GM21526 (cell line): ENCODE data around the gene CCDC170.
"Not testable (repeated sequence)": the region's sequence is repeated elsewhere in the genome, so short reads cannot be mapped to it uniquely, and the experiment has no call there.

Source experiments
- ATAC-seq: cut with Tn5 transposase; IDR thresholded peaks from one replicate; pipeline ENCODE4 v1.9.1; 2021; ENCODE audit warnings: moderate library complexity; ENCODE audit not compliant: unreplicated experiment, low FRiP score

Gene CCDC170

DNA sequence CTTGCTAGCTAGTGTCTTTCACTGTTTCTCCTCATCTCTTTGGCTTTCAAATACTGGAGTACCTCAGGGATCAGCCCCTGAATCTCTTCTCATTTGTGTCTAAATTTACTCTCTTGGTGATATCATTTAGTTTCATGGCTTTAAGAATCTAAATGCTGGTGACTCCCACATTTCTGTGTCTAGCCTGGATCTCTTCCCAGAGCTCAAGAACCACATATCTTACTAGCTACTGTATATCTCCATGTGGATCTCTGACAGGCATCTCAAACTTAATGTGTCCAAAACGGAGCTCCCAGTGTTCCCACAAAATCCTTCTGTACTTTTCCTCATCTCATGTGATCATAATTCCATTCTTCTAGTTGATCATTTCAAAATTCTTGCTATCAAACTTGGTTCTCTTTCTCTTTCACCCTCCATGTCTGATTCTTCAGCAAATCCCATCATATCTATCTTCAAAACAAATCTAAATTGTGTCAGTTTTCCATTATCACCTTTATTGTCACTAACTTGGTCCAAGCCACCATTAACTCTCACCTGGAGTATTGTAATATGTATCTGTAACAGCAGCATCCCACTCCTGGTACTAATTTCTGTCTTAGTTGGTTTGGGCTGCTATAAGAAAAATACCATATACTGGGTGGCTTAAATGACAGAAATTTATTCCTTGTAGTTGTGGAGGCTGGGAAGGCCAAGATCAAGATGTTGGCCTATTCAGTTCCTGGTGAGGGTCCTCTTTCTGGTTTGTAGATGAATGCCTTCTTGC lies 45.9 kb downstream of the CCDC170 start:
- no peak for ATAC-seq

DNA sequence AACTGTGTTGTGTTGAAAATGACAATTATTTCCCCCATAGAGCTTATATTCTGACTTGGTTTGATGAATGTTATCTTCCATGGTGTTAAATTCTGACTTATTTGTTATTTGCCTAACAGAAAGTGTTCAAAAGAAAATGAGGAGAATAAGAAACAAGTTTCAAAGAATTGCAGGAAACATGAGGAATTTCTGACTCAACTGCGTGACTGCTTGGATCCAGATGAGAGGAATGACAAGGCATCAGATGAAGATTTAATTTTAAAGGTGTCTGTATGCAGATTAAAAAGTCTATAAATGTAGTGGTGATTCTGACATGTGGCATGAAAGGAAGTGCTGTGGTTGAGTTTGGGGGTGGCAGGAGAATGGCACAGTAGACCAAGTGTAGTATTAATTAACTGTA lies 50.6 kb downstream of the CCDC170 start:
- ATAC-seq: no peak

DNA sequence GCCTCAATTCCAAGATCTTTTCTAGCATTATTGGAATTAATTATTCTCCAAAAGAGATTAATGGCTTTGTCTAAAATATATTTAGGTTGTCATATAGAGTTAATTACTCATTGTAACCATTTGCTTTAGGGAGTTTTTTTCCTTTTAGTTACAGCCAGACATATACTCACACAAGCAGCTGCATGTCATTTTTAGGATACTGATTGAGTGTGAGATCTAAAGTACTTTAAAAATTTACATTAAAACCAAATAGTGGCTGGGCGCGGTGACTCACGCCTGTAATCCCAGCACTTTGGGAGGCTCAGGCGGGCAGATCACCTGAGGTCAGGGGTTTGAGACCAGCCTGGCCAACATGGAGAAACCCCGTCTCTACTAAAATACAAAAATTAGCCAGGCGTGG lies 51.1 kb downstream of the CCDC170 start:
- not testable (repeated sequence) for ATAC-seq

DNA sequence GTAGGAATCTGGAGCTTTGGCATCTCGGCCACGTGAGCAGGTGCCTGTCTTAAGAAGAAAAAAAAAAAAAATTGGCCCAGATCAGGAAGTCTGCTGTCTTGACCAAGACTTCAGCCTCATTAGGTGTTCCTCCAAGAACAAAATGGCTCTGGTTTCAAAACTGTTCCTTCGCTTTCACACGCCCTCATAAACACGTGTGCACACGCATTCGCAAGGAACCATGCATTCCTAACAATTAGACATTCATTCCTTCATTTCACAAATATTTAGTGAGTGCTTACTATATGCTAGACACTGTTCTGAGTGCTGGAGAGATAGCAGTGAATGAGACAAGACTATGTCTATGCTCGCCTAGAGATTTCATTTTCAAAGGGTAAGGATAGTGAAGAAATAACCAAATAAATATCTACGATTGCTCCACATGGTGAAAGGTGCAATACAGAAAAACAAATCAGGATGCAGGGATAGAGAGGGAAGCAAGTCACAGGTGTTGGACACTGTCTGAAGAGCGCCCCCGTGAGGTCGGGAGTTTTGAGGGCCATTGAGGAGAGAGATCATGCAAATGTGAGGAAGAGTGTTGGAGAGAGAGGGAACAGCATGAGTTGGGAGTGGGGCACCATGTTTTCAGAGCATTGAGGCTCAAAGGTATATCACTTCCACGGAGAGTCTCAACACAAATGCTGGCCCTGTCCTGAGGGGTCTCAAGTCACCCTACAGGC lies 53.3 kb downstream of the CCDC170 start:
- no peak for ATAC-seq

DNA sequence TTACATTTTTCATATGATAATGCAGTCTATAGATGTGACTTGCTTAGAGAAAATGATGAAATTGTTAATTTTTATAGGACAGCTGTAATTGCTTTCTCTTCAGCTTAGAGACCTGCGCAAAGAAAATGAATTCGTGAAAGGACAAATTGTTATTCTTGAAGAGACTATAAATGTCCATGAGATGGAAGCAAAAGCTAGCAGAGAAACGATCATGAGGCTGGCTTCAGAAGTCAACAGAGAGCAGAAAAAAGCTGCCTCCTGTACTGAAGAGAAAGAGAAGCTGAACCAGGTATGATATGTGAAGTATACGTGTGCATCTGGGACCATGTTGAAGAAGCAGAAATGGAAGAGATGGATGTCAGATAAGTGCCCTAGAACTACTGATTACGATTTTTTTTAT lies 54.4 kb downstream of the CCDC170 start:
- no peak for ATAC-seq

DNA sequence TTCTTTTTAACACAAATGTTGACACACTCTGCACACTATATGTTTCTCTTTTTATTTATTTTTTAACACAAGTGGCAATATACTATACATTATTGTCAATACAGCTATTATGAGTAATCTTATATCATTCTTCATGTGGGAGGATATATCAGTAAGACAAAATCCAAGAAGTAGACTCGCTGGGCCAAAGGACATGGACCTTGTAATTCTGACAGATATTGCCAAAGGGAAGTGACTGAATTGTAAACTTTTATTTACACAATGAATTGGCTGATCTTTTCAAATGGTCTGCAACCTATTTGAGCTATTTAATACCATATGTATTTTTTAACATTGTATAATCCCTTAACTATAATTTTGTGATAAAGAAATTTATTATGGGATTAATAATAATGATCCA lies 56.0 kb downstream of the CCDC170 start:
- ATAC-seq: no peak

DNA sequence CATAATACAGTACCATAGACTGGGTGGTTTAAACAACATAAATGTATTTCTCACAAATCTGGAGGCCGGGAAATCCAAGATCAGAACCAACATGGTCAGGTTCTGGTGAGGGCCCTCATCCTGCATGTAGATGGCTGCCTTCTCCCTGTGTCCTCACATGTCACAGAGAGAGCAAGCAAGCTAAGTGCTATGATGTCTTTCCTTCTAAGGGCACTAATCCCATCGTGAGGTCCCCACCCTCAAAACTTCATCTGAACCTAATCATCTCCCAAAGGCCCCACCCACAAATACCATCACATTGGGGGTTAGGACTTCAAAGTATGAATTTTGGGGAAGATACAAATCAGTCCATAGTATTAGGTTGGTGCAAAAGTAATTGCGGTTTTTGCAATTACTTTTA lies 56.8 kb downstream of the CCDC170 start:
- ATAC-seq: no peak

DNA sequence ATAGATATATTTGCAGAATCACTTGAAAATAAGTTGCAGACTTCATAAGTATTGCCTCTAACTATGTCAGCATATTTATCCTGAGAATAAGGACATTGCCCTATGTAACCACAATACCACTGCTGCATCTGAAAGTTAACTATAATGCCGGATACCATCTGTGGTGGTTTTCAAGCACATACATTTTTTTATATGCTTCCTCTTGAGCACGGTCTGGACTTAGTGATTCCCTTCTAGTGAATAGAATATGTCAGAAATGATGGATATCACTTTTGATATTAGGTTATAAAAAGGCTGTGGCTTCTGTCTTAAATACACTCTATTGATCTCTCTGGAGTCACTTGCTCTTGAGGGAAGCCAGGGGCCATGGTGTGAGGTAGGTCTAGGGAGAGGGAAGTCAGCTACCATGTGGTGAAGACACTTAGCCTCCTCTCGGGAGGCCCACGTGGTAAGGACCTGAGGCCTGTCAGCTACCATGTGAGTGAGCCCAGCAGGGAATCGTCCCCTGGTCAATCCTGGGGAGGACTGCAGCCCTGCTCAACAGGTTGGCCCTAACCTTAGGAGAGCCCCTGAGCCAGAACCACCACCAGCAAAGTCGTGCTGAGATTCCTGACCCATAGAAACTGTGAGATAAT lies 57.5 kb downstream of the CCDC170 start:
- no peak for ATAC-seq

DNA sequence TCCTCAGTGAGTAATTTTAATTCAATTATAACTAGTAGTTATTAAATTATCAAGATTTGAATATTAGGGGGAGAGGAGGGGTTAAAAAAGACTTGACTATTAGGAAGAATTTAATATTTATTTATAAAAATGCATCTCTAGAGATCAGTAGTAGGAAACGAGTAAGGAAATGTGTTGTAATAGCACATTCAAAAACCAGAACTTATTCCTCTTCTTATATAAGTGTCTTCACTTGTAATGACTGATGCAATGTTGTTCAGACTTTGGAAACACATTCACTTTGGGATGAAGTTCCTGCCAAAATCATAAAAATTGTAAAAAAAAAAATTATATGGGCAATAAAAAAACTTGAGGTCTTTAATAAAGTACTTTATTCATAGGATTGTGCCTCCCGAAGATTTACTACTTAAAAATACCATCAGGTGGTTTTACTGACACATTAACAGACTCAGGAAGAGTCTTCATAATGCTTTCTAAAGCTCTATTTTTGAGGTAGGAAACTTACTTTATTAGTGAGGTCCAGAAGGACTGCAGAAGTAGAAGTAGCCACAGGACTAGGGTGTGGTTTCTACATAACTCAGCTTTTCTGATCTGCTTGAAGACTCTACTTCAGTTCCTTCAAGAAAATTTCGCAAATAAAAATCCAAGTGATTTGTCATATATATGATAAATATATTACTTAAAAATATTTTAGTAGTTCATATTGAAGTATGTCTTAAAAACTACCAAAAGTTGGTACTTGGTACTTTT lies 59.8 kb downstream of the CCDC170 start:
- ATAC-seq: no peak

DNA sequence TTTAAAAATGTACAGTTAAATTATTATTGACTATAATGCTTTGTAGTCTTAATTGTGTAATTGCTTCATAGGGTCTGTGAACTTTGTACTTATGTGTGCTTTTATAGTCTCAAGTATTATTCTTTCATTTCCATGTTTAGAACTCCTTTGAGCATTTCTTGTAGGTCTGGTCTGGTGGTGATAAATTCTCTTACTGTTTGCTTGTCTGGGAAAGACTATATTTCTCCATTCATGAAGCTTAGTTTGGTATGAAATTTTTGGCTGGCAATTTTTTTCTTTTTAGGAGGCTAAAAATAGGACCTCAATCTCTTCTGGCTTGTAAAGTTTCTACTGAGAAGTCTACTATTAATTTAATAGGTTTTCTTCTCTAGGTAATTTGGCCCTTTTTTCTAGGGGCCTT lies 67.4 kb downstream of the CCDC170 start:
- no peak for ATAC-seq

DNA sequence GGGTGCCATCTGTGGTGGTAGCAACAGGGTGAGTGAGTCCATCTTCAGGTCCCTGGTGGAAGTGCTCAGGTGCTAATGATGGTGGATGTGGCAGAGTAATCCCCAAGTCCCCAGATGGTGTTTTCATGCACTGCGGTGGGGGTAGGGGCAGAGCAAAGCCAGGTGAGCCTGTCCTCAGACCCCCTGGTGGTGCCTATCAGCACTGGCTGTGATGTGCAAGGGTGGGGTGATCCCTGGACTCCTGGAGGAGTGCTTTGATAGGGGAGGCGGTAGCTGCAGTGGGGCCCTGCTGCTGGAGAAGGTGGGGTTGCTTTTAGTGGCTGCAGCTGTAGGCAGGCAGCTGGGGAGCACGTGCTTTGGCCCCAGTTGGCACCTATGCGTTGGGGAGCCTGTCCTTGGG lies 70.8 kb downstream of the CCDC170 start:
- ATAC-seq: no peak

DNA sequence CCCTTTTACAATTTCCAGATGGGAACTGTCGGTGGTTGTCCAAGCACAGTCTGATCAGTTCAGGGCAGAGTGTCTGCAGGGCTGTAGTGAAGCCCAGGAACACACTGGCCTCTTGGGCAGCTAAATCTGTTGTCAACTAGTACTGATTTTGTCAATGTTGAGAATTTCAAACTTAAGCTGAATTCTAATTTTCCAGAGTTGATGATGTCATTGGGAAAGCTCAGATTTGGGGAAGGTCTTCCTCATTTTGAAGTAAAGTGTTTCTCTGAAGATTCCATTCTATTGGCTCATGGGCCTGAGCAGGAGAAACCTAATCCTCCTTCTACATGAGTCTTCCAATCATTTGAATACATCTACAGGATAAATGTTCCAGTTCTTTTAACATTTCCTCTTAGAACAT lies 72.1 kb downstream of the CCDC170 start:
- no peak for ATAC-seq

DNA sequence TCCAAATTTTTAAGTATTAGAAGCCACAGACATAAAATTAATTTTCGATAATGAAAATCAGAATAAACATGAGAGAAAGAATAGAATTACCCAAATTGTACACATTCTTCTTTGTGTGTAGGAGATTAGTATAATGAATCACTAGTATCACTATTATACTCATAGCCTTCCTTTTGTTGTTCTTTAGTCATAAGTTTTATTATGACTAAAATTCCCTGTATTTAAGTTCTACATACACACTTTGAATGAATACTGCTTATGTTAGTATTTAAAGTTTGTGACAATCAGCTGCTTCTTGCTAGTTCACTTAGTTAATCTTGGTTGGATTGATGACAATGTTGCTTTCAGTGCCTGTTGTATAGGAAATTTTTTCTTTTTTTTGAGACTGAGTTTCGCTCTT lies 72.7 kb downstream of the CCDC170 start:
- no peak for ATAC-seq

DNA sequence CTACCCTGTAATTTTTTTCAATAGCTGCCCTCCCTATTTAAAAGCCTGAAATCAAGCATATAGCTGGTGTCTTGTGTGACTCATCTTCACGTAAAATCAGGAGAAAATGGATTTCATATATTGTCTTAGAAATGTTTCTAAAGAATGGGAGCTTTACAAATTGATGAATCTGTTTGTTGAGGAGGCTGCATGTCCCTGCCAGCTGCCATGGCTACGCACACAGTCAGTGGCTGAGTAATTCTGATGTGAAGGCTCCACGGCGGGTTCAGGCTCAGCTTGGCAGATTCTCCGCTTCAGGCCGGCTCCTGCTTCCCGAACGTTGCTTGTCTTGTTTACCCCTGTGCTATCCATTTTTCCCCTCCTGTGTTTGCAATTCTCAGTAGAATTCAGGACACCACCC lies 82.8 kb downstream of the CCDC170 start:
- ATAC-seq: no peak

DNA sequence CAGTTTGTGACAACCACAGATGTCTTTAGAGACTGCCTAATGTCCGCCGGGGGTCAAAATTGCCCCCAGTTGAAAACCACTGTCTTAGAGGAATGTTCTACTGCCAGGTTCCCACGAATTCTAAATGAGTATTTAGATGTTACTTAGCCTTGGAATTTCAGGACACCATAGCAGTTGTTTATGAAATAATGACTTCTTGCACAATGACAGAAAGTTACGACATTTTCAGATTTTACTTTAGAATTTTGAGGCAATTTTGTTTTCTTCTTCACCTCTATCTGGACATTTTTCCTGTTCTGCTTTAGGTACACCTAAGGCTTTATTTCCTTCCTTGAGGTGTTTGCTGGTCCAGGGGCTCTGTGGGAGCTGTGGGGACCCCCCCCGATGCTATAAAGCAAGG lies 83.4 kb downstream of the CCDC170 start:
- ATAC-seq: no peak

DNA sequence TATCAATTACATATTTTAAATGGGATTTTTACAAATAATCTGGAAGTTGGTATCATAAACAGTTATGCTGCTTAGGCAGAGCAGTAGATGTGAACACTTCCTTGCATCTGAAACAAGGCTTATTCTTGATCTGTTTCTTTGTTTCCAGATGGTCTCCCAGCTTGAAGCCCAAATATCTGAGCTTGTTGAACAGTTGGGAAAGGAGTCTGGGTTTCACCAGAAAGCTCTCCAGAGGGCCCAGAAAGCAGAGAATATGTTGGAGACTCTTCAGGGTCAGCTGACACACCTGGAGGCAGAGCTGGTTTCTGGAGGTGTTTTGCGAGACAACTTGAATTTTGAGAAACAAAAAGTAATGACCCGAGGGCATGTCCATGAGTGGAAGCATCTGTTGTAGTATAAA lies 91.9 kb downstream of the CCDC170 start:
- no peak for ATAC-seq

DNA sequence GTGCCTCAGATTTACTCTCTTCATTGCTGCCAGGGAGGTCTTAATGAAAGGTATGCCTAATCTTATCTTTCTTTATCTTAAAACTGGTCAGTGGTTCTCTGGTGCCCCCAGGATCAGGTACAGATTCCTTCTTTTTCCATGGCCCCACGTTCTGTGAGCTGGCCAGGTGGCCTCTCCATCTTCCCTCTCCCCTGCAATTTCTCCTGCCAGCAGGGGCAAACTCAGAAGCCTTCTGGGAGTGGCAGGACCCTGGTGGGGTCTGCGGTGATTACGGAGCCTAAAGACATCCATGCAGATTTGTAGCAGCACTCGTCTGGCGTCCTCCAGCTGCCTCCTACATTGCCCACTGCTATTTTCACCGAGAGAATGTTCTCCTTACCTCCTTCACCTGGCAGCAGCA lies 95.8 kb downstream of the CCDC170 start:
- ATAC-seq: no peak

DNA sequence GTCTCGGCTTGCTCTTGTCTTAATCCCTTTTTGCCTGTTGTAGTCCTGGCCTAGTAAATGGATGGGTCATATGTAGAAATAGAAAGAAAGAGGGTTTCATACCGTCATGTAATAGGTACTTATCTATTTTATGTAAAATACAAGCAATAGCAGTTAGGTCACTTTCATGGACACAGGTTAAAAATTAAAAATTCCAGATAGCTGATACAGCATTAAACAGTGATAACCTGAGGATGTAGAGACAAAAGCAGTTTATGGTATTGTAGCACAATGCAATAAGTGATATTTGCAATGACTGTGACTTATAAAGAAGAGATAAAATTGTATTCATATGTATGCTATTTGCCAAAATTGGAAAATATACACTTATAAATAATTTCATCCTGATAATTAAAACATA lies 96.9 kb downstream of the CCDC170 start:
- no peak for ATAC-seq

DNA sequence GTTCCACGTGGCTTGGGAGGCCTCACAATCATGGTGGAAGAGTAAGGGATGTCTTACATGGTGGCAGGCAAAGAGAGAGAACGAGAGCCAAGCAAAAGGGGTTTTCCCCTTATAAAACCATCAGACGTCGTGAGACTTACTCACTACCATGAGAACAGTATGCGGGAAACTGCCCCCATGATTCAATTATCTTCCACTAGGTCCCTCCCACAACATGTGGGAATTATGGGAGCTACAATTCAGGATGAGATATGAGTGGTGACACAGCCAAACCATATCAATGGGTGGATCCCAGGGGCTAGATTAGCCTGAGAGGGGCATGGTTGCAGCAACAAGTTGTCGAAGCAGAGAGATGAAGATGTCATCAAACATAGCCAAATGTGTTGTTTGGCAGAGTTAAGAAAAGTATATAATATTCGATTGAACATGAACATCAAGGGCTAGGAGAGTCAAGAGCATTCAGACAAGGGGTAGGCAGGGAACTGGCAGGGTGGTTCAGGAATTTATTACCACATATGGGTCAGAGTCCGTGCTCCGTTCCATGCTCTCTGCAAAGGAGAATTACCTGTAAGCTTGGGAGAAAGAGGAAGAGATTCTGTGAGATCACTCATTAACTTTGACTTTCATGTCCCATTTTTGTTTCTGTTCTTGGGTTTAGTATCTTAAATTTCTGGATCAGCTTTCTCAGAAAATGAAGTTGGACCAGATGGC lies 98.8 kb downstream of the CCDC170 start:
- no peak for ATAC-seq

DNA sequence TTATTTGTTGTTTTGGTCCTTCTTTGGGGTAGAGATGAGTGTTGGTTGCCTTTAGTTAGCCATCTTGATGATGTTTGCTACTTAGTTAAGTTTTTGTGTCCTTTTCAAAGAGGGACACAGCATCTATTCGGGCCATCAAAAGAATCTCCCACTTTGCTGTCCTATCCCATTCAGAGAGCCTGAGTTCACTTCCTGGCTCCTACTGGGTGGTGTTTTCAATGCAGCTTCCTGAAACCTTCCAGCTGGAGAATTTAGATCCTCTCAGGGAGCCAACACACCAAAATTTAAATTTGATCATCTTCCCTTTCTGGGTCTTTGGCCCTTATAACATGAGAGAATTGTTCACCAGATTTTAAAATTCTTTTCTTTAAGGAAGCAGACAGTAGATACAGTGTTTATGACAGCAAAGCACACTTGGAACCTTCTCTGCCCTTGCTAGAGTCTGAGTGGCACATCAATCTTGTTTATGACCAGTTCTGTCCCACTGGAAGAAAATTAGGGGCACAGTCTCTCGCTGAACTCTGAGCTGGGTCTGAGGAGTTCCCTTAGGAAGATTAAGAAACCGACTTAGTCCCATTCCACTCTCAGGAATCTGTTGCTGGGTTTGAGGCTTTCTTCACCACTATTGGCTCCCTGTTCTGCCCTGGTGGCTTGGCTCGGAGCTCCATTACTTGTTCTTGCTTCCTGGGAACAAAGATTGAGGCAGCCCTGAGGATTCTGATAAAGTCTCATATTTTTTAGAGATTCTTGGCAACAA lies 115.5 kb downstream of the CCDC170 start:
- no peak for ATAC-seq
